ENCODE results near the gene HOXA13.

DNA sequence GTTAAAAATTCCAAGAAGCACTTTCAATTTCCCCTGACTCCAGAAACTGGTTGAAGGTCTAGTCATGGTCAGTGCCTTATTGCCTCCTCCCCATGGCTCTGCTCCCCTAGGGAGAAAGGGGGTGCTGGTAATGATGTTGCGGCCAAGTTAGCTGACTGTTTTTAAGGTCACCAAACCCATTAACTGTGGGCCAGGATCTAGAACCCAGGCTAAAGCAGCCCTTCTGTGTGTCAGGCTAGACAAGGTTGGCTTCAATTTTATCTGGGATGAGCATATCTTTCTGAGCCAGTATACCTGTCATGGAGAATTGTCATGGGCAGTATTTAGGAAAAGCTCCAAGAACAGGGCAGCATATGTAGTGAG, 11.2 kb upstream of the HOXA13 start:
- TF ChIP-seq YY1 (IDR thresholded peaks at IDR 0.05; ENCODE audit: low read depth) (no peak), EP300 (IDR thresholded peaks at IDR 0.05; ENCODE audit: borderline replicate concordance in 1 of 2, low read depth in 1 of 2, low read length in 1 of 2) (no peak), CTCF (IDR thresholded peaks at IDR 0.05) (no peak), IRF3 (IDR thresholded peaks at IDR 0.05; ENCODE audit: low read depth, low read length) (no peak), CHD2 (IDR thresholded peaks at IDR 0.05; ENCODE audit: low read length, partially characterized antibody) (no peak), GATA2 (CRISPR knock-in tag; IDR thresholded peaks at IDR 0.05) (no peak), TCF12 (IDR thresholded peaks at IDR 0.05) (no peak), REST (IDR thresholded peaks at IDR 0.05; ENCODE audit: low read depth, low read length) (no peak), RCOR1 (IDR thresholded peaks at IDR 0.05; ENCODE audit: low read length) (no peak), RXRA (IDR thresholded peaks at IDR 0.05; ENCODE audit: borderline replicate concordance, low read depth) (no peak), TAF1 (IDR thresholded peaks at IDR 0.05; ENCODE audit: borderline replicate concordance, low read depth, low read length) (no peak)
- TF ChIP-seq, protein P1, sequence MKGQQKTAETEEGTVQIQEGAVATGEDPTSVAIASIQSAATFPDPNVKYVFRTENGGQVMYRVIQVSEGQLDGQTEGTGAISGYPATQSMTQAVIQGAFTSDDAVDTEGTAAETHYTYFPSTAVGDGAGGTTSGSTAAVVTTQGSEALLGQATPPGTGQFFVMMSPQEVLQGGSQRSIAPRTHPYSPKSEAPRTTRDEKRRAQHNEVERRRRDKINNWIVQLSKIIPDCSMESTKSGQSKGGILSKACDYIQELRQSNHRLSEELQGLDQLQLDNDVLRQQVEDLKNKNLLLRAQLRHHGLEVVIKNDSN (IDR thresholded peaks at IDR 0.05; ENCODE audit: borderline replicate concordance, low read depth) = no peak

All from SK-N-SH (cell line).